Measurements from ENCODE around the gene BTN3A1. TPM values are rescaled to one million over a fixed set of nuclear protein-coding genes. Genes with fewer than 3 reads are reported as not detected.

The BTN3A1 gene
- total and polyA plus RNA-seq, 2 of the 13 experiments (the other 11 are each of a cell fraction or from before 2014, with no cell fraction given): 13.3 to 14.0 TPM

DNA sequence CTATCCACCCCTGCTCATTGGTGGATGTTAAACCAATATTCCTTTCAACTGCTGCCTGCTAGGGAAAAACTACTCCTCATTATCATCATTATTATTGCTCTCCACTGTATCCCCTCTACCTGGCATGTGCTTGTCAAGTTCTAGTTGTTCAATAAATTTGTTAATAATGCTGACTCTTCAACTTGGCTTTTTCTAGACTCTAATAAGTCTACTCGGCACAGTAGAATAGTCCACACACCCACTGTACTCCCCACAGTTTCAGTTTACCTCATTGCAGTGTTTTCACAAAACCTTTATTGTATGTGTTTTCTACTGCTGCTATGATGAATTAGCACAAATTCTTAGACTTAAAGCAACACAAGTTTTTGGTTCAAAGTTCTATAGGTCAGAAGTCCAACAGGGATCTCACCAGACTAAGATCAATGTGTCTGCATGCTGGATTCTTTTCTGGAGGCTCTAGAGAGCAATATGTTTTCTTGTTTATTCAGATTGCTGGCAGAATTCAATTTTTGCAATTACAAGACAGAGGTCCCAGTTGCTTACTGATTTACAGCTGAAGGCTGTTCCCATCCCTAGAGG is 13.1 kb downstream of the BTN3A1 start:
- Histone ChIP-seq H3K9ac (ENCODE audit: insufficient read depth, low read depth, low read length) (no peak overlapping the region), H3K4me2 (ENCODE audit: low read depth, low read length) (no peak overlapping the region), H2AFZ (ENCODE audit: low read length) (no peak overlapping the region), H4K20me1 (ENCODE audit: insufficient read depth, low read length) (no peaks in the 10 kb centered on the region), H3K27me3 (ENCODE audit: control insufficient read depth in 1 of 2, insufficient read depth in 2 of 2, low read length in 2 of 2) (no peaks in the 10 kb centered on the region), H3K9me3 (ENCODE audit: low read length) (peaks cover 18% of the 10 kb centered on the region), H3K36me3 (replicated peaks in 1 of 2; ENCODE audit: control insufficient read depth in 1 of 2, insufficient read depth in 2 of 2, low read length in 2 of 2) (no peaks in the 10 kb centered on the region; a peak in 1 of 5 replicates), H3K27ac (ENCODE audit: extremely low read length, insufficient read depth, low read length) (no peak overlapping the region), H3K79me2 (ENCODE audit: insufficient read depth, low read length) (no peaks in the 10 kb centered on the region), H3K4me3 (replicated peaks in 1 of 3; ENCODE audit: insufficient read depth in 1 of 3, low read depth in 2 of 3, low read length in 3 of 3) (no peak overlapping the region), H3K4me1 (ENCODE audit: insufficient read depth, low read length) (peaks cover 39% of the 10 kb centered on the region)
- in situ Hi-C loops (cut with HindIII; ENCODE audit: extremely low pct_ligation_motif_present, low pct_unique_long_range_greater_than_20kb): no loop called here
- FAIRE-seq (peak; percentile 47), ATAC-seq (peak; percentile 15; the same call in 1 of the 3 replicates), DNase-seq (ENCODE audit: low spot score) (peak; percentile 39)
- intact Hi-C loops (cut with micrococcal nuclease; ENCODE audit: unreplicated experiment): no loop called here
- CTCF ChIA-PET (ENCODE audit: low intra/inter-chr PET ratio, low total read pairs): no interaction called here
- POLR2A ChIA-PET: no interaction called here
- BruUV-seq (replicated peaks): no TSS peak
- WGBS (ENCODE audit: low lambda C conversion rate): 37% methylated on average over 1 of the region's 1 CpG
- TF ChIP-seq NCOR1 (IDR thresholded peaks at IDR 0.05; ENCODE audit: borderline replicate concordance, low read length): peak; percentile 33; the same call in 1 of the 2 replicates
- TF ChIP-seq ZNF12 (CRISPR knock-in tag; IDR thresholded peaks at IDR 0.05): peak; percentile 96
- TF ChIP-seq NFYB (CRISPR knock-in tag; IDR thresholded peaks at IDR 0.05): no peak
- no peak for TF ChIP-seq KAT8 (CRISPR knock-in tag; IDR thresholded peaks at IDR 0.05)
- TF ChIP-seq TARDBP (CRISPR knock-in tag; IDR thresholded peaks at IDR 0.05): no peak
- peak; percentile 17 for TF ChIP-seq ASH2L (IDR thresholded peaks at IDR 0.05; ENCODE audit: insufficient read length, low read depth, low read length)
- no peak for TF ChIP-seq ZNF674 (CRISPR knock-in tag; IDR thresholded peaks at IDR 0.05; ENCODE audit: low read depth)
- TF ChIP-seq NFIC (IDR thresholded peaks at IDR 0.05; ENCODE audit: low read length): no peak
- TF ChIP-seq, protein P1, sequence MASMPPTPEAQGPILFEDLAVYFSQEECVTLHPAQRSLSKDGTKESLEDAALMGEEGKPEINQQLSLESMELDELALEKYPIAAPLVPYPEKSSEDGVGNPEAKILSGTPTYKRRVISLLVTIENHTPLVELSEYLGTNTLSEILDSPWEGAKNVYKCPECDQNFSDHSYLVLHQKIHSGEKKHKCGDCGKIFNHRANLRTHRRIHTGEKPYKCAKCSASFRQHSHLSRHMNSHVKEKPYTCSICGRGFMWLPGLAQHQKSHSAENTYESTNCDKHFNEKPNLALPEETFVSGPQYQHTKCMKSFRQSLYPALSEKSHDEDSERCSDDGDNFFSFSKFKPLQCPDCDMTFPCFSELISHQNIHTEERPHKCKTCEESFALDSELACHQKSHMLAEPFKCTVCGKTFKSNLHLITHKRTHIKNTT (CRISPR knock-in tag; IDR thresholded peaks at IDR 0.05): no peak
- TF ChIP-seq ZNF24 (IDR thresholded peaks at IDR 0.05): no peak
- TF ChIP-seq AHR (CRISPR knock-in tag; IDR thresholded peaks at IDR 0.05): no peak
- peak; percentile 71 for TF ChIP-seq HNF4A (CRISPR knock-in tag; IDR thresholded peaks at IDR 0.05)
- TF ChIP-seq GTF2F1 (IDR thresholded peaks at IDR 0.05; ENCODE audit: low read length): no peak
- TF ChIP-seq, protein P2, sequence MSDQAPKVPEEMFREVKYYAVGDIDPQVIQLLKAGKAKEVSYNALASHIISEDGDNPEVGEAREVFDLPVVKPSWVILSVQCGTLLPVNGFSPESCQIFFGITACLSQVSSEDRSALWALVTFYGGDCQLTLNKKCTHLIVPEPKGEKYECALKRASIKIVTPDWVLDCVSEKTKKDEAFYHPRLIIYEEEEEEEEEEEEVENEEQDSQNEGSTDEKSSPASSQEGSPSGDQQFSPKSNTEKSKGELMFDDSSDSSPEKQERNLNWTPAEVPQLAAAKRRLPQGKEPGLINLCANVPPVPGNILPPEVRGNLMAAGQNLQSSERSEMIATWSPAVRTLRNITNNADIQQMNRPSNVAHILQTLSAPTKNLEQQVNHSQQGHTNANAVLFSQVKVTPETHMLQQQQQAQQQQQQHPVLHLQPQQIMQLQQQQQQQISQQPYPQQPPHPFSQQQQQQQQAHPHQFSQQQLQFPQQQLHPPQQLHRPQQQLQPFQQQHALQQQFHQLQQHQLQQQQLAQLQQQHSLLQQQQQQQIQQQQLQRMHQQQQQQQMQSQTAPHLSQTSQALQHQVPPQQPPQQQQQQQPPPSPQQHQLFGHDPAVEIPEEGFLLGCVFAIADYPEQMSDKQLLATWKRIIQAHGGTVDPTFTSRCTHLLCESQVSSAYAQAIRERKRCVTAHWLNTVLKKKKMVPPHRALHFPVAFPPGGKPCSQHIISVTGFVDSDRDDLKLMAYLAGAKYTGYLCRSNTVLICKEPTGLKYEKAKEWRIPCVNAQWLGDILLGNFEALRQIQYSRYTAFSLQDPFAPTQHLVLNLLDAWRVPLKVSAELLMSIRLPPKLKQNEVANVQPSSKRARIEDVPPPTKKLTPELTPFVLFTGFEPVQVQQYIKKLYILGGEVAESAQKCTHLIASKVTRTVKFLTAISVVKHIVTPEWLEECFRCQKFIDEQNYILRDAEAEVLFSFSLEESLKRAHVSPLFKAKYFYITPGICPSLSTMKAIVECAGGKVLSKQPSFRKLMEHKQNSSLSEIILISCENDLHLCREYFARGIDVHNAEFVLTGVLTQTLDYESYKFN (CRISPR knock-in tag; conservative IDR thresholded peaks at IDR 0.05): 0 out of 2 replicates have a peak, but pooled peaks have one; percentile 21
- TF ChIP-seq FOXP1 (IDR thresholded peaks at IDR 0.05): no peak
- 0 out of 2 replicates have a peak, but pooled peaks have one; percentile 14 for TF ChIP-seq FOXP1 (CRISPR knock-in tag; IDR thresholded peaks at IDR 0.05)
- TF ChIP-seq RXRB (CRISPR knock-in tag; IDR thresholded peaks at IDR 0.05; ENCODE audit: borderline replicate concordance): 0 out of 2 replicates have a peak, but pooled peaks have one; percentile 7
- TF ChIP-seq NR1H2 (CRISPR knock-in tag; IDR thresholded peaks at IDR 0.05; ENCODE audit: borderline replicate concordance, low read depth): no peak
- TF ChIP-seq BCL6 (CRISPR knock-in tag; IDR thresholded peaks at IDR 0.05): peak; percentile 16; the same call in 1 of the 2 replicates
- no peak for TF ChIP-seq ZBTB7A (CRISPR knock-in tag; IDR thresholded peaks at IDR 0.05)
- TF ChIP-seq, protein P3, sequence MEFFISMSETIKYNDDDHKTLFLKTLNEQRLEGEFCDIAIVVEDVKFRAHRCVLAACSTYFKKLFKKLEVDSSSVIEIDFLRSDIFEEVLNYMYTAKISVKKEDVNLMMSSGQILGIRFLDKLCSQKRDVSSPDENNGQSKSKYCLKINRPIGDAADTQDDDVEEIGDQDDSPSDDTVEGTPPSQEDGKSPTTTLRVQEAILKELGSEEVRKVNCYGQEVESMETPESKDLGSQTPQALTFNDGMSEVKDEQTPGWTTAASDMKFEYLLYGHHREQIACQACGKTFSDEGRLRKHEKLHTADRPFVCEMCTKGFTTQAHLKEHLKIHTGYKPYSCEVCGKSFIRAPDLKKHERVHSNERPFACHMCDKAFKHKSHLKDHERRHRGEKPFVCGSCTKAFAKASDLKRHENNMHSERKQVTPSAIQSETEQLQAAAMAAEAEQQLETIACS (CRISPR knock-in tag; IDR thresholded peaks at IDR 0.05): no peak
- TF ChIP-seq IKZF1 (IDR thresholded peaks at IDR 0.05): no peak
